Activated CD4-positive, CD25-positive, alpha-beta regulatory T cell treated with anti-CD3 and anti-CD28 coated beads, Interleukin-2, amount 50 U/mL, for 16 hours (primary cell): ENCODE results near the gene KDELR3.

Experiments
- DNase-seq: peaks from one replicate; pipeline ENCODE4 v3.0.0-alpha.2; 2020; ENCODE audit warnings: low read depth, low spot score

KDELR3 gene

GRCh38 chr22:38513063-38513462 lies 45.2 kb downstream of the KDELR3 start:
- no peak for DNase-seq

GRCh38 chr22:38518620-38519019 lies 50.7 kb downstream of the KDELR3 start:
- no peak for DNase-seq

GRCh38 chr22:38519453-38520250 lies 51.8 kb downstream of the KDELR3 start:
- DNase-seq: no peak

- DNase-seq: no peak
These were observed 55.1 kb downstream of the KDELR3 start for GRCh38 chr22:38523029-38523428.

GRCh38 chr22:38523479-38523878 lies 55.6 kb downstream of the KDELR3 start:
- no peak for DNase-seq

- no peak for DNase-seq
These were observed 56.5 kb downstream of the KDELR3 start for GRCh38 chr22:38524429-38524828.

GRCh38 chr22:38531251-38531938 lies 63.5 kb downstream of the KDELR3 start:
- no peak for DNase-seq
